ENCODE measurements around the gene EBLN1. TPM values are rescaled to one million over a fixed set of nuclear protein-coding genes. Genes with fewer than 3 reads are reported as not detected.

Gene EBLN1
- total RNA-seq, 2 experiments from 2014 or later = not detected

Other genes with a start within 250 kb of the EBLN1 start
- 10 to 100 TPM; 26.5 to 32.5 TPM for gene DNAJC1, start 214.3 kb downstream of the EBLN1 start, total RNA-seq
- 100 to 1,000 TPM in 1 of 2 experiments, 10 to 100 TPM in 1; 70.6 to 103 TPM for gene COMMD3, start 98.4 kb upstream of the EBLN1 start, total RNA-seq
- gene BMI1, start 103.1 kb upstream of the EBLN1 start, total RNA-seq = 10 to 100 TPM; 45.9 to 74.6 TPM
- gene SPAG6, start 127.5 kb upstream of the EBLN1 start, total RNA-seq = 1 to 10 TPM; 3.7 to 6.0 TPM